A673 (cell line): ENCODE data around the gene ECHS1. TPM values are rescaled to one million over a fixed set of nuclear protein-coding genes. Genes with fewer than 3 reads are reported as not detected.

Source experiments
- BruUV-seq: library from RNA; stranded (reverse); fragments of 400-500 nt; replicated peaks from 2 replicates; lab custom pipeline; 2021; lab: Mats Ljungman, UMichigan
- CTCF ChIA-PET: fragments of 300-600 bp; sonication (Branson Sonifier 250); formaldehyde crosslinking; loops from one replicate; lab custom pipeline; 2022; ENCODE audit warnings: antibody characterized with exemption; lab: Charles Lee
- POLR2A ChIA-PET: fragments of 300-600 bp; sonication (Branson Sonifier 250); formaldehyde crosslinking; loops from one replicate; lab custom pipeline; 2022; ENCODE audit warnings: antibody characterized with exemption; ENCODE audit not compliant: low non-redundant PET; lab: Charles Lee
- DNase-seq: peaks from one replicate; pipeline ENCODE4 v3.0.0-alpha.2; 2015; ENCODE audit warnings: low spot score
- H3K27ac ChIP-seq: fragments of 200-600 bp; sonication (generic); 2 replicates; pipeline ENCODE4 v1.5.1; 2016; ENCODE audit warnings: mixed run types, low read depth, mild to moderate bottlenecking, mixed read lengths, antibody characterized with exemption, low read length; ENCODE audit not compliant: poor library complexity, severe bottlenecking
- H3K27me3 ChIP-seq: fragments of 200-600 bp; sonication (generic); replicated peaks from 2 replicates; pipeline ENCODE4 v1.6.1; 2017; ENCODE audit warnings: mixed run types, low read depth, mild to moderate bottlenecking, mixed read lengths, antibody characterized with exemption, low read length; ENCODE audit not compliant: insufficient read depth, poor library complexity
- H3K36me3 ChIP-seq: fragments of 200-600 bp; sonication (generic); 2 replicates; pipeline ENCODE4 v1.6.1; 2016; ENCODE audit warnings: mixed run types, mild to moderate bottlenecking, mixed read lengths, antibody characterized with exemption, low read length; ENCODE audit not compliant: insufficient read depth, poor library complexity, severe bottlenecking
- H3K4me1 ChIP-seq: fragments of 200-600 bp; sonication (generic); 2 replicates; pipeline ENCODE4 v1.6.1; 2017; ENCODE audit warnings: mixed run types, mild to moderate bottlenecking, mixed read lengths, antibody characterized with exemption, low read length; ENCODE audit not compliant: insufficient read depth, poor library complexity, severe bottlenecking
- H3K4me3 ChIP-seq: fragments of 200-600 bp; sonication (generic); 2 replicates; pipeline ENCODE4 v1.5.1; 2016; ENCODE audit warnings: low read depth, mixed run types, mild to moderate bottlenecking, mixed read lengths, low read length; ENCODE audit not compliant: poor library complexity, severe bottlenecking
- H3K9me3 ChIP-seq: fragments of 200-600 bp; sonication (generic); 2 replicates; pipeline ENCODE4 v1.6.1; 2016; ENCODE audit warnings: mixed run types, low read depth, mild to moderate bottlenecking, mixed read lengths, antibody characterized with exemption, low read length; ENCODE audit not compliant: poor library complexity, severe bottlenecking
- CTCF ChIP-seq: fragments of 300-800, 200-600 bp; sonication (generic); conservative IDR thresholded peaks from 2 replicates; pipeline ENCODE4 v1.5.1; 2017; ENCODE audit warnings: low read depth, mild to moderate bottlenecking, antibody characterized with exemption, low read length, moderate library complexity, mixed read lengths
- EZH2 ChIP-seq: fragments of 200-600 bp; sonication (generic); IDR thresholded peaks from 2 replicates; pipeline ENCODE4 v1.6.1; 2017; ENCODE audit warnings: borderline replicate concordance, low read depth, mild to moderate bottlenecking, mixed read lengths, antibody characterized with exemption, low read length; ENCODE audit not compliant: poor library complexity, severe bottlenecking
- intact Hi-C: fragments of 100-400 bp; cut with micrococcal nuclease; formaldehyde crosslinking; loops from one replicate; pipeline ENCODE4 v1.10.0; 2022; ENCODE audit not compliant: unreplicated experiment
- total RNA-seq: library from RNA; stranded (reverse); gene quantifications from 2 replicates; pipeline ENCODE4 v1.2.3, GENCODE V29; 2021

Gene ECHS1
- total RNA-seq, 1 experiment from 2014 or later: 96.3 TPM

- Histone ChIP-seq H3K9me3 (no peaks in the 10 kb centered on the region), H3K27me3 (no peaks in the 10 kb centered on the region), H3K36me3 (no peaks in the 10 kb centered on the region), H3K4me1 (peaks cover 6% of the 10 kb centered on the region), H3K4me3 (no peak overlapping the region), H3K27ac (no peak overlapping the region)
- DNase-seq: no peak
- intact Hi-C loops: no loop called here
- ChIA-PET CTCF (no interaction called here), POLR2A (no interaction called here)
- no TSS peak for BruUV-seq
- TF ChIP-seq CTCF: no peak
Measured at GRCh38 chr10:133346413-133346812, 26.7 kb downstream of the ECHS1 start.

GRCh38 chr10:133344236-133344635, 28.9 kb downstream of the ECHS1 start:
- no peak for DNase-seq
- H3K27ac ChIP-seq: no peak overlapping the region
- CTCF ChIA-PET: no interaction called here
- intact Hi-C loops: no loop called here
- H3K36me3 ChIP-seq: no peaks in the 10 kb centered on the region
- BruUV-seq: no TSS peak
- H3K27me3 ChIP-seq: no peaks in the 10 kb centered on the region
- no peaks in the 10 kb centered on the region for H3K9me3 ChIP-seq
- H3K4me1 ChIP-seq: peaks cover 6% of the 10 kb centered on the region
- no peak for TF ChIP-seq EZH2
- no peak for TF ChIP-seq CTCF
- POLR2A ChIA-PET: no interaction called here
- H3K4me3 ChIP-seq: no peak overlapping the region

GRCh38 chr10:133343558-133343957, 29.6 kb downstream of the ECHS1 start:
- Histone ChIP-seq H3K9me3 (no peaks in the 10 kb centered on the region), H3K27me3 (no peaks in the 10 kb centered on the region), H3K4me1 (peaks cover 6% of the 10 kb centered on the region), H3K36me3 (no peaks in the 10 kb centered on the region), H3K27ac (no peak overlapping the region), H3K4me3 (no peak overlapping the region)
- no peak for DNase-seq
- CTCF ChIA-PET: no interaction called here
- intact Hi-C loops: no loop called here
- POLR2A ChIA-PET: no interaction called here
- TF ChIP-seq CTCF (no peak), EZH2 (no peak)
- BruUV-seq: no TSS peak
